ENCODE results near the gene ACTG2. TPM values are rescaled to one million over a fixed set of nuclear protein-coding genes. Genes with fewer than 3 reads are reported as not detected.

ACTG2 gene
- total and polyA plus RNA-seq, 4 donors = 5.3 to 21.0 (median 6.2) TPM

GRCh38 chr2:73890301-73891092 is 2.3 kb upstream of the ACTG2 start:
- DNase-seq (ENCODE audit: low read depth in 4 of 6, low spot score in 6 of 6) = no peak
- Histone ChIP-seq H3K4me1 (ENCODE audit: control insufficient read depth, insufficient read depth, low read length) (no peaks in the 10 kb centered on the region), H3K27ac (ENCODE audit: low read depth, low read length) (no peak overlapping the region), H3K4me3 (ENCODE audit: low read depth, low read length) (no peak overlapping the region), H3K27me3 (ENCODE audit: control insufficient read depth, insufficient read depth, low read length) (peaks cover 2% of the 10 kb centered on the region), H3K9me3 (ENCODE audit: control insufficient read depth, insufficient read depth, low read length) (no peaks in the 10 kb centered on the region), H3K36me3 (ENCODE audit: control insufficient read depth, insufficient read depth, low read length) (no peaks in the 10 kb centered on the region)
- 73% methylated on average over 8 of the region's 9 CpGs for WGBS (ENCODE audit: insufficient coverage)

- DNase-seq (ENCODE audit: low read depth in 4 of 6, low spot score in 6 of 6) = no peak
- H3K4me3 ChIP-seq (ENCODE audit: low read depth, low read length) = no peak overlapping the region
- no peaks in the 10 kb centered on the region for H3K9me3 ChIP-seq (ENCODE audit: control insufficient read depth, insufficient read depth, low read length)
- H3K36me3 ChIP-seq (ENCODE audit: control insufficient read depth, insufficient read depth, low read length) = no peaks in the 10 kb centered on the region
- H3K27ac ChIP-seq (ENCODE audit: low read depth, low read length) = no peak overlapping the region
- 96% methylated on average over 5 of the region's 5 CpGs for WGBS (ENCODE audit: insufficient coverage)
- peaks cover 2% of the 10 kb centered on the region for H3K27me3 ChIP-seq (ENCODE audit: control insufficient read depth, insufficient read depth, low read length)
- no peaks in the 10 kb centered on the region for H3K4me1 ChIP-seq (ENCODE audit: control insufficient read depth, insufficient read depth, low read length)
Measured at GRCh38 chr2:73891276-73891901, 1.4 kb upstream of the ACTG2 start.

- Histone ChIP-seq H3K27ac (ENCODE audit: low read depth, low read length) (no peak overlapping the region), H3K4me1 (ENCODE audit: control insufficient read depth, insufficient read depth, low read length) (peaks cover 8% of the 10 kb centered on the region), H3K27me3 (ENCODE audit: control insufficient read depth, insufficient read depth, low read length) (peaks cover 2% of the 10 kb centered on the region), H3K4me3 (ENCODE audit: low read depth, low read length) (no peak overlapping the region), H3K9me3 (ENCODE audit: control insufficient read depth, insufficient read depth, low read length) (no peaks in the 10 kb centered on the region), H3K36me3 (ENCODE audit: control insufficient read depth, insufficient read depth, low read length) (no peaks in the 10 kb centered on the region)
- WGBS (ENCODE audit: insufficient coverage) = 86% methylated on average over 7 of the region's 9 CpGs
- DNase-seq (ENCODE audit: low read depth in 4 of 6, low spot score in 6 of 6) = no peak
Measured at GRCh38 chr2:73893764-73894474, 1.1 kb downstream of the ACTG2 start.

- Histone ChIP-seq H3K4me3 (ENCODE audit: low read depth, low read length) (no peak overlapping the region), H3K9me3 (ENCODE audit: control insufficient read depth, insufficient read depth, low read length) (no peaks in the 10 kb centered on the region), H3K27ac (ENCODE audit: low read depth, low read length) (no peak overlapping the region), H3K36me3 (ENCODE audit: control insufficient read depth, insufficient read depth, low read length) (no peaks in the 10 kb centered on the region), H3K27me3 (ENCODE audit: control insufficient read depth, insufficient read depth, low read length) (peaks cover 2% of the 10 kb centered on the region), H3K4me1 (ENCODE audit: control insufficient read depth, insufficient read depth, low read length) (peaks cover 8% of the 10 kb centered on the region)
- DNase-seq (ENCODE audit: low read depth in 4 of 6, low spot score in 6 of 6) = no peak
- 100% methylated on average over 2 of the region's 2 CpGs for WGBS (ENCODE audit: insufficient coverage)
Measured at GRCh38 chr2:73894475-73894850, 1.7 kb downstream of the ACTG2 start.

GRCh38 chr2:73894877-73895276 is 2.1 kb downstream of the ACTG2 start:
- H3K4me3 ChIP-seq (ENCODE audit: low read depth, low read length) = no peak overlapping the region
- no peaks in the 10 kb centered on the region for H3K36me3 ChIP-seq (ENCODE audit: control insufficient read depth, insufficient read depth, low read length)
- DNase-seq (ENCODE audit: low read depth in 4 of 6, low spot score in 6 of 6) = no peak
- WGBS (ENCODE audit: insufficient coverage) = 80% methylated on average over 6 of the region's 6 CpGs
- no peak overlapping the region for H3K27ac ChIP-seq (ENCODE audit: low read depth, low read length)
- H3K27me3 ChIP-seq (ENCODE audit: control insufficient read depth, insufficient read depth, low read length) = peaks cover 2% of the 10 kb centered on the region
- peaks cover 8% of the 10 kb centered on the region for H3K4me1 ChIP-seq (ENCODE audit: control insufficient read depth, insufficient read depth, low read length)
- H3K9me3 ChIP-seq (ENCODE audit: control insufficient read depth, insufficient read depth, low read length) = no peaks in the 10 kb centered on the region

- Histone ChIP-seq H3K4me1 (ENCODE audit: control insufficient read depth, insufficient read depth, low read length) (peaks cover 8% of the 10 kb centered on the region), H3K36me3 (ENCODE audit: control insufficient read depth, insufficient read depth, low read length) (no peaks in the 10 kb centered on the region), H3K9me3 (ENCODE audit: control insufficient read depth, insufficient read depth, low read length) (no peaks in the 10 kb centered on the region), H3K27ac (ENCODE audit: low read depth, low read length) (no peak overlapping the region), H3K4me3 (ENCODE audit: low read depth, low read length) (no peak overlapping the region), H3K27me3 (ENCODE audit: control insufficient read depth, insufficient read depth, low read length) (peaks cover 2% of the 10 kb centered on the region)
- 73% methylated on average over 2 of the region's 9 CpGs for WGBS (ENCODE audit: insufficient coverage)
- DNase-seq (ENCODE audit: low read depth in 4 of 6, low spot score in 6 of 6) = no peak
Measured at GRCh38 chr2:73895473-73895872, 2.7 kb downstream of the ACTG2 start.

GRCh38 chr2:73896362-73897239 is 3.8 kb downstream of the ACTG2 start:
- 33% methylated on average over 12 of the region's 15 CpGs for WGBS (ENCODE audit: insufficient coverage)
- Histone ChIP-seq H3K9me3 (ENCODE audit: control insufficient read depth, insufficient read depth, low read length) (no peaks in the 10 kb centered on the region), H3K4me1 (ENCODE audit: control insufficient read depth, insufficient read depth, low read length) (peaks cover 8% of the 10 kb centered on the region), H3K4me3 (ENCODE audit: low read depth, low read length) (no peak overlapping the region), H3K27ac (ENCODE audit: low read depth, low read length) (no peak overlapping the region), H3K36me3 (ENCODE audit: control insufficient read depth, insufficient read depth, low read length) (no peaks in the 10 kb centered on the region), H3K27me3 (ENCODE audit: control insufficient read depth, insufficient read depth, low read length) (no peaks in the 10 kb centered on the region)
- DNase-seq (ENCODE audit: low read depth in 4 of 6, low spot score in 6 of 6) = peak in 2 of 6 donors; percentile 2 to 49

- DNase-seq (ENCODE audit: low read depth in 4 of 6, low spot score in 6 of 6) = no peak
- peaks cover 8% of the 10 kb centered on the region for H3K4me1 ChIP-seq (ENCODE audit: control insufficient read depth, insufficient read depth, low read length)
- no peaks in the 10 kb centered on the region for H3K36me3 ChIP-seq (ENCODE audit: control insufficient read depth, insufficient read depth, low read length)
- H3K9me3 ChIP-seq (ENCODE audit: control insufficient read depth, insufficient read depth, low read length) = no peaks in the 10 kb centered on the region
- 15% methylated on average over 3 of the region's 4 CpGs for WGBS (ENCODE audit: insufficient coverage)
- H3K4me3 ChIP-seq (ENCODE audit: low read depth, low read length) = no peak overlapping the region
- H3K27me3 ChIP-seq (ENCODE audit: control insufficient read depth, insufficient read depth, low read length) = no peaks in the 10 kb centered on the region
- no peak overlapping the region for H3K27ac ChIP-seq (ENCODE audit: low read depth, low read length)
Measured at GRCh38 chr2:73897240-73897583, 4.4 kb downstream of the ACTG2 start.

- Histone ChIP-seq H3K9me3 (ENCODE audit: control insufficient read depth, insufficient read depth, low read length) (no peaks in the 10 kb centered on the region), H3K4me1 (ENCODE audit: control insufficient read depth, insufficient read depth, low read length) (peaks cover 8% of the 10 kb centered on the region), H3K27ac (ENCODE audit: low read depth, low read length) (no peak overlapping the region), H3K36me3 (ENCODE audit: control insufficient read depth, insufficient read depth, low read length) (no peaks in the 10 kb centered on the region), H3K27me3 (ENCODE audit: control insufficient read depth, insufficient read depth, low read length) (no peaks in the 10 kb centered on the region), H3K4me3 (ENCODE audit: low read depth, low read length) (no peak overlapping the region)
- DNase-seq (ENCODE audit: low read depth in 4 of 6, low spot score in 6 of 6) = no peak
- 93% methylated on average over 2 of the region's 6 CpGs for WGBS (ENCODE audit: insufficient coverage)
Measured at GRCh38 chr2:73897934-73898333, 5.1 kb downstream of the ACTG2 start.
